Tibial artery (tissue), 4 donors: ENCODE data around the gene NOP10.
"Not testable (repeated sequence)": the region's sequence is repeated elsewhere in the genome, so short reads cannot be mapped to it uniquely, and the experiment has no call there.

Source experiments
- DNase-seq, 2 donors: peaks; one replicate each; pipeline ENCODE4 v3.0.0-alpha.2; 2019
- H3K27ac ChIP-seq, 2 donors: fragments of 200-600 bp; sonication (generic) in 1 of 2; 1 replicate in 1 of 2; 2 replicates in 1 of 2; pipeline ENCODE4 v1.5.1; 2018 to 2019; ENCODE audit warnings: mild to moderate bottlenecking in 1 of 2
- H3K27me3 ChIP-seq, 2 donors: fragments of 200-600 bp; sonication (generic) in 1 of 2; one replicate each; pipeline versions ENCODE4 v1.5.1 to v1.6.0; 2016 to 2019
- H3K36me3 ChIP-seq, 3 donors: fragments of 200-600 bp; sonication (generic) in 2 of 3; one replicate each; pipeline ENCODE4 v1.5.1; 2016 to 2019; ENCODE audit warnings: mild to moderate bottlenecking in 2 of 3
- H3K4me1 ChIP-seq, 4 donors: fragments of 200-600 bp; sonication (generic) in 2 of 4; 1 replicate in 3 of 4; 2 replicates in 1 of 4; pipeline ENCODE4 v1.5.1; 2016 to 2019
- H3K4me3 ChIP-seq, 2 donors: fragments of 200-600 bp; sonication (generic) in 1 of 2; 1 replicate in 1 of 2; 2 replicates in 1 of 2; pipeline ENCODE4 v1.5.1; 2018 to 2019; ENCODE audit warnings: mild to moderate bottlenecking in 2 of 2
- H3K9me3 ChIP-seq, 3 donors: fragments of 200-600 bp; sonication (generic) in 1 of 3; one replicate each; pipeline ENCODE4 v1.5.1; 2016 to 2019
- intact Hi-C: fragments of 100-400 bp; cut with DNase I; formaldehyde crosslinking; loops from one replicate; pipeline ENCODE4 v1.15.0; 2023; ENCODE audit warnings: low total_unique reads
- TF ChIP-seq, protein P1 (sequence below), 2 experiments: fragments of 200-600 bp in 1 of 2; fragments of 450-650 bp in 1 of 2; IDR thresholded peaks; one replicate each; pipeline ENCODE4 v1.5.1; 2017 to 2019; ENCODE audit warnings: antibody characterized with exemption in 2 of 2, mild to moderate bottlenecking in 1 of 2, moderate library complexity in 1 of 2

The NOP10 gene

DNA sequence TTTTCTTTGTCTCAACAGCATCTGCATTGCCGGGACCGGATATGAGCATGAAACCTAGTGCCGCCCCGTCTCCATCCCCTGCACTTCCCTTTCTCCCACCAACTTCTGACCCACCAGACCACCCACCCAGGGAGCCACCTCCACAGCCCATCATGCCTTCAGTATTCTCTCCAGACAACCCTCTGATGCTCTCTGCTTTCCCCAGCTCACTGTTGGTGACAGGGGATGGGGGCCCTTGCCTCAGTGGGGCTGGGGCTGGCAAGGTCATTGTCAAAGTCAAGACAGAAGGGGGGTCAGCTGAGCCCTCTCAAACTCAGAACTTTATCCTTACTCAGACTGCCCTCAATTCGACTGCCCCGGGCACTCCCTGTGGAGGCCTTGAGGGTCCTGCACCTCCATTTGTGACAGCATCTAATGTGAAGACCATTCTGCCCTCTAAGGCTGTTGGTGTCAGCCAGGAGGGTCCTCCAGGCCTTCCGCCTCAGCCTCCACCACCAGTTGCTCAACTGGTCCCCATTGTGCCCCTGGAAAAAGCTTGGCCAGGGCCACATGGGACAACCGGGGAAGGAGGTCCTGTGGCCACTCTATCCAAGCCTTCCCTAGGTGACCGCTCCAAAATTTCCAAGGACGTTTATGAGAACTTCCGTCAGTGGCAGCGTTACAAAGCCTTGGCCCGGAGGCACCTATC is 5.2 kb upstream of the NOP10 start:
- Histone ChIP-seq H3K27me3 (no peaks in the 10 kb centered on the region), H3K9me3 (no peaks in the 10 kb centered on the region), H3K27ac (no peak overlapping the region), H3K4me1 (no peaks in the 10 kb centered on the region), H3K36me3 (no peaks in the 10 kb centered on the region), H3K4me3 (no peak overlapping the region)
- DNase-seq, result no peak
- TF ChIP-seq, protein P1, sequence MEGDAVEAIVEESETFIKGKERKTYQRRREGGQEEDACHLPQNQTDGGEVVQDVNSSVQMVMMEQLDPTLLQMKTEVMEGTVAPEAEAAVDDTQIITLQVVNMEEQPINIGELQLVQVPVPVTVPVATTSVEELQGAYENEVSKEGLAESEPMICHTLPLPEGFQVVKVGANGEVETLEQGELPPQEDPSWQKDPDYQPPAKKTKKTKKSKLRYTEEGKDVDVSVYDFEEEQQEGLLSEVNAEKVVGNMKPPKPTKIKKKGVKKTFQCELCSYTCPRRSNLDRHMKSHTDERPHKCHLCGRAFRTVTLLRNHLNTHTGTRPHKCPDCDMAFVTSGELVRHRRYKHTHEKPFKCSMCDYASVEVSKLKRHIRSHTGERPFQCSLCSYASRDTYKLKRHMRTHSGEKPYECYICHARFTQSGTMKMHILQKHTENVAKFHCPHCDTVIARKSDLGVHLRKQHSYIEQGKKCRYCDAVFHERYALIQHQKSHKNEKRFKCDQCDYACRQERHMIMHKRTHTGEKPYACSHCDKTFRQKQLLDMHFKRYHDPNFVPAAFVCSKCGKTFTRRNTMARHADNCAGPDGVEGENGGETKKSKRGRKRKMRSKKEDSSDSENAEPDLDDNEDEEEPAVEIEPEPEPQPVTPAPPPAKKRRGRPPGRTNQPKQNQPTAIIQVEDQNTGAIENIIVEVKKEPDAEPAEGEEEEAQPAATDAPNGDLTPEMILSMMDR (IDR thresholded peaks at IDR 0.05), result no peak
- intact Hi-C loops, result no loop called here

DNA sequence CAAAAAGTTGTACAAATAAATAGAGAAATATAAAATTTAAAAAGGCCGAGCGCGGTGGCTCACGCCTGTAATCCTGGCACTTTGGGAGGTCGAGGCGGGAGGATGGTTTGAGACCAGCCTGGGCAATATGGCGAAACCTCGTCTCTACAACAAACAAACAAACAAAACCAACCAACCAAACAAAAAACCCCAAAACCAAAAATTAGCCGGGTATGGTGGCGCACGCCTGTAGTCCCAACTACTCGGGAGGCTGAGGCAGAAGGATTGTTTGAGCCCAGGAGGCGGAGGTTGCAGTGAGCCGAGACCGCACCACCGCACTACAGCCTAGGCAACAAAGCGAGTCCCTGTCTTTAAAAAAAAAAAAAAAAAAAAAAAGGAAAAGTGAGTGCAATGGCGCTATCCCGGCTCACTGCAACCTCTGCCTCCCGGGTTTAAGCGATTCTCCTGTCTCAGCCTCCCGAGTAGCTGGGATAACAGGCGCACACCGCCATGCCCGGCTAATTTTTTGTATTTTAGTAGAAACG is 661 bp downstream of the NOP10 start:
- Histone ChIP-seq H3K4me1 (peaks cover 0 to 15% (median 11%) of the 10 kb centered on the region in 4 donors), H3K4me3 (peak overlapping the region; percentile 74 to 77), H3K27ac (peak overlapping the region; percentile 84 to 90)
- DNase-seq, H3K27me3 ChIP-seq, H3K36me3 ChIP-seq, intact Hi-C loops, H3K9me3 ChIP-seq: not testable (repeated sequence)

DNA sequence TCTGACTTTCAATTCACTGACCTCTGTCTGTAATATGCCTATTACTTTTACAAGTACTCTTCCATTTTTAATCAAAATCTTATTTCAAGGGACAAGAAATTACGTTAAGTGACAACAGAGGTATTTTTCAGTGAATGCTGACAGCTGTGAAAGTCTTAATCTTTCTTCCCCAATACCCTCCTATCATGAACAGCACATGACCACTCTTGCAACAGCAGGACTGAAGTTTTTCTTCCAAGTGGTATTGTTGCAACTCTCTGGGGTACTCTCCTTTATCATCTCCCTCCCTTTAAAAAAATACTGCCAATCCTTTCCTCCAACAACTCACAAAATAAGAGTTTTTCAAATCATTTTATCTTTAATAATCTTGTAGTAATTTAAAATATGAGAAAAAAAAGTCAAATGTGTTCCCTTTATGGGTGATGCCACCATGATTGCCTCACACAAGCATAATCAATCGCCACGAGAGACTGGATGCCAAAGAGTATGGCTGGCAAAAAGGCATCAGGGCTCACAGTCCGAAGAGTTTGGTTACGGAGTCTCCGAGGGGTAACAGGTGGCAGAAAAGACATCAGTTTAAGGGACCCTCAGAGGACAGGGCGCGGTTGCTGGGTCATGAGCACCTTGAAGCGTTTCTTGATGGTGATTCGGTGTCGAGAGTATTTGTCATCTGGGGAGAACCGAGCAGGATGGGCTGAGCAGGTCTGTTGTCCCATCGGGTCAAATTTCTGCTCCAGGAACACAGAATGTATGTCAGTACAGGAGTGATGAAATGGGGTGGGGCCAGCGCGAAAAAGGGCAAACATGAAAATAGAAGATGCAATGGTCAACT is 1.3 kb downstream of the NOP10 start:
- peaks cover 0 to 7% (median 0%) of the 10 kb centered on the region in 3 donors for H3K36me3 ChIP-seq
- H3K4me1 ChIP-seq, result peaks cover 0 to 21% (median 16%) of the 10 kb centered on the region in 4 donors
- no peak overlapping the region for H3K27ac ChIP-seq
- H3K4me3 ChIP-seq, result peak overlapping the region; percentile 74 to 77
- intact Hi-C loops, result no loop called here
- no peaks in the 10 kb centered on the region for H3K9me3 ChIP-seq
- no peaks in the 10 kb centered on the region for H3K27me3 ChIP-seq
- DNase-seq, result no peak
- TF ChIP-seq, protein P1 (IDR thresholded peaks at IDR 0.05), result no peak

DNA sequence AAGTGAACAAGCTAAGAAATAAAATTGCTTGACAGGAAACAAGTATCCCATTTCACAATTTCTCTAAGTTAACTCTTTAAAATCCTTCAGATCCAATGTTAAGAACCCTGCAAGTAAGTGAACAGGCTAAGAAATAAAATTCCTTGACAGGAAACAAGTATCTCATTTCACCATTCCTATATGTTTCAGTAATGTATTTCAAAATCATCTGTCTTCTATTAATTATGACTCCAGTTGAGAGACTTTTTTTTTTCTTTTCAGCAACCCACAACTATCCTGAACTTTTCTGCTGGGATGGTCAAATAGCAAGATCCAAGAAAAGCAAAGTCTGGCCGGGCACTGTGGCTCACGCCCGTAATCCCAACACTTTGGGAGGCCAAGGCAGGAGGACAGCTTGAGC is 3.0 kb downstream of the NOP10 start:
- intact Hi-C loops, result no loop called here
- Histone ChIP-seq H3K36me3 (peaks cover 0 to 7% (median 0%) of the 10 kb centered on the region in 3 donors), H3K4me3 (no peak overlapping the region), H3K9me3 (no peaks in the 10 kb centered on the region), H3K27me3 (no peaks in the 10 kb centered on the region), H3K4me1 (peaks cover 0 to 36% (median 18%) of the 10 kb centered on the region in 4 donors), H3K27ac (no peak overlapping the region)
- DNase-seq, result no peak
- TF ChIP-seq, protein P1 (IDR thresholded peaks at IDR 0.05), result no peak

DNA sequence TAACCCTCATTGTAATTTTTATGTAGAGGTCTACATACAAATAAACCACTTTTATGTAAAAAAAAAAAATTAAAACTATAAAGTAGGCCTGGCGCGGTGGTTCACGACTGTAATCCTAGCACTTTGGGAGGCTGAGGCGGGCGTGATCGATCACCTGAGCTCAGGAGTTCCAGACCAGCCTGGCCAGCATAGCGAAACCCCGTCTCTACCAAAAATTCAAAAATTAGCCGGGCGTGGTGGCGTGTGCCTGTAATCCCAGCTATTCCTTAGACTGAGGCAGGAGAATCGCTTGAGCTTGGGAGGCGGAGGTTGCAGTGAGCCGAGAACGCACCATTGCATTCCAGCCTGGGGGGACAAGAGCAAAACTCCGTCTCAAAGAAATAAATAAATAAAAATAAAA is 4.6 kb downstream of the NOP10 start:
- Histone ChIP-seq H3K27ac (peak overlapping the region; percentile 82 to 92), H3K9me3 (no peaks in the 10 kb centered on the region), H3K4me3 (peak overlapping the region; percentile 76 to 93), H3K27me3 (no peaks in the 10 kb centered on the region), H3K4me1 (peaks cover 0 to 51% (median 18%) of the 10 kb centered on the region in 4 donors), H3K36me3 (peaks cover 0 to 7% (median 0%) of the 10 kb centered on the region in 3 donors)
- intact Hi-C loops, result no loop called here
- TF ChIP-seq, protein P1 (IDR thresholded peaks at IDR 0.05), result no peak
- no peak for DNase-seq
